HG03095 (cell line): ENCODE results near the gene ADH7.
"Not testable (repeated sequence)": the region's sequence is repeated elsewhere in the genome, so short reads cannot be mapped to it uniquely, and the experiment has no call there.

ENCODE experiments used
- ATAC-seq: cut with Tn5 transposase; IDR thresholded peaks from one replicate; pipeline ENCODE4 v1.9.1; 2021; ENCODE audit warnings: moderate library complexity; ENCODE audit not compliant: unreplicated experiment

ADH7 gene

DNA sequence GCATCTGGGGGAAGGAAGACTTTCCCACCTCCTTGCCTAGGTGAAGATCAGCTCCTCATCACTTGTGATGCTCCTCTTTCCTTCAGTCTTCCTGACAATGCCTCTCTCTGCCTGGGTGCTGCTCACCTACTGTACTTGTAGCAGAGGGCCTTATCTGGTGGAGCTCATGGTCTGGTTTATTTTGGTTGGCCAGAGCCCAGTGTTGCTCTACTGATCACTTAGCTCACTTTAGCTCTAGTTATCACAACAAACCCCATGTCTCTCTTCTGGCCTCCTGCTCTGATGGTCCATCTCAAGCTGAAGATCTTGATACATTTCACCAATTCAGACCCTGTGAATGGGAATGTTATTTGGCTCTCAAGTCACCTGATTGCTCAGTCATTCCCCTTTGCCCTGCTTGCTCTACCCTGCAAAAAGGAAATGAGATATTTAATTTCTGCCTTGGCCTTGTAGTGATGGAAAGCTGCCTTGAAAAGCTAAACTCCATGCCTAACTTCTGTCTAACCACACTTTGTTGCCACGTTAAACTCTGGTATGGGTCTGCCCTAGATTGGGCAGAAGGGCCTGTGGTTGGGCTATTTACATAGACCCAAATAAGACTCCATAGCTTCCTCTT, 52.3 kb downstream of the ADH7 start:
- no peak for ATAC-seq

DNA sequence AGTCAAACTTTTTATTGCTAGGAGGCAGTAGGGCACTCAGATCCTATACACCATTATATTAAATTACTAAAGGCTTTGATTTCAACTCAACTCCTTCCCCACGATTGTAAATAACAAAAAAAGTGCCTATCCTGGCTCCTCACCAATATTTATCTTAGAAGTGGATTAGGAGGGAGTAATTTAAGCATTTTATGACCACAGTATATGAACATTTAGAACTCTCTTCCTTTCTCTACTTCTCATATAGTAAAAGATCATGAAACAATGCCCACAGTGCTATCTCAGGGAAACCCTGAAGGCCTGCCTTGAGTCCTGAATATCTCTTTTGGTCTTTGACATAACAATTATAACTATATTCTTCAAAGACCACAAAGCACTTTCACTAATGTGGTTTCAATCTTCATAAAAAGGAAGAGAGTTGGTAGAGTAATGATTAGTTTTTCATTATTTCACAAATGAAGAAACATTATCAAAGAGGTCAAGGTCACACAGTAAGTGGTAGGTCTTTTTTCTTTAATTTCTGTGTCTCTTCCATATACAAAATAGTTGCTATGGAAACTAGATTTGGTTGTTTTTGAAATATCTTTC, 53.5 kb downstream of the ADH7 start:
- no peak for ATAC-seq

GRCh38 chr4:99379571-99379970, 55.6 kb downstream of the ADH7 start:
- ATAC-seq: no peak

GRCh38 chr4:99378876-99379275, 56.3 kb downstream of the ADH7 start:
- no peak for ATAC-seq

DNA sequence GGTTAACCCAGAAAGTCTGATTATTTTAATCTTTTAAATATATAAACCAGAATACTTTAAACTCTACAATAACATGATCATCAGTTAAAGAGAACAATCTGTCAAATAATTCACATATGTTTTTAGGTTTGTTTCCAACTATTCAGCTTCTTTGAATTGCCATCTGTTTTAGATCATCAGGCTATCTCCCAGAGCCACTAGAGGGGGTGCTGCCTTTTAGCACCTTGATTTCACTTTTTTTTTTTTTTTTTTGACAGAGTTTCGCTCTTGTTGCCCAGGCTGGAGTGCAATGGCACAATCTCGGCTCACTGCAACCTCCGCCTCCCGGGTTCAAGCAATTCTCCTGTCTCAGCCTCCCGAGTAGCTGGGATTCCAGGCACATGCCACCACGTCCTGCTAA, 57.8 kb downstream of the ADH7 start:
- not testable (repeated sequence) for ATAC-seq

DNA sequence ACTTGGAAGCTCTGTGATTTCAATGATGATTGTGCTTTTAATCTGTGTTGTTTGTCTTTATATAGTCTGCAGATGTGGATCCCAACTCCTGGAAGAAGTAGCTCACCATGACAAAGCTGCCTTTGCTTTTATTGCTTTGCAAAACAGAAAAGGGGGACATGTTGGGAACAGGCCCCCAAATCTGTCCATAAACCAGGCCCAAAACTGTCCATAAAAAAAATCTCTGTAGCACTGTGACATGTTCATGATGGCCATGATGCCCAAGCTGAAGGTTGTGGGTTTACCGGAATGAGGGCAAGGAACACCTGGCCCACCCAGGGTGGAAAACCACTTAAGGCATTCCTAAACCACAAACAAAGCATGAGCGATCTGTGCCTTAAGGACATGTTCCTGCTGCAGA, 62.7 kb downstream of the ADH7 start:
- not testable (repeated sequence) for ATAC-seq

DNA sequence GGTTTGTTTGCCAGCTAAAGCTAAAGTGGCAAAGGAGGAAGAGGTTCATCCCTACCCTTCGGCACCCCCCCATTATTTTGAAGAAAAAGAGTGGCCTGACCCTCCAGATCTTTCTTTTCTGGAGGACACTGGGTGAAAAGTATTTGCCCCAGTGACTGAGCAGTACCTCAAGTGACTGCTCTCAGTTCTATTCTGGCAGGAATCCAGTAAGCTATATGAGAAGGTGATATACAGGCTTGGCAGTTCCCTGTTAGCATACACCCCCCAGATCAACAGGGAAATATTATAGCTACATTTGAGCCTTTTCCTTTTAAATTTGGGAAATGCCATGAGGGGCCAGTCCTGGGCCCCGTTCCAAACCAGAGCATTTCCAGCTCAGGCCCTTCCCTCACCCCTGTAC, 67.3 kb downstream of the ADH7 start:
- not testable (repeated sequence) for ATAC-seq

GRCh38 chr4:99366491-99366890, 68.7 kb downstream of the ADH7 start:
- ATAC-seq: no peak

DNA sequence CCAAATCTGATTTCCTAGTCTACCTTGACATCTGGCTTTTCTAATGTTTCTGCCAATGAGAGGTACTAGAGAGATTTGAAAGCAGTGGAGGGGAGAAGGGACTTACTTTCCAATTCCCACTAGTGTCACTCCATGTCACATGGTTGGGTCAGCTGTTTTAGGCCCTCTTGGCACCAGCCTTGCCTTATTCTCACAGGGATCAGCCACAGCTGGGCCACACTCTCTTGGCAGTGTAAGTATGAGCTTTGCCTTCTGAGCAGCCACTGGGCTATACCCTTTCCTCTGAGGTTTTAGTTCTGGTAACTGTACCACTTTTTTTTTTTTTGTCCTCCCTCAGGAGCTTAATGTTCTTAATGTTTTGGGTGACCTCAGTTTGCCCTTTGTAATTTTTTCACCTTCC, 72.4 kb downstream of the ADH7 start:
- ATAC-seq: no peak
